Measurements from ENCODE around the gene FHL2.

- TF ChIP-seq EZH2 (IDR thresholded peaks at IDR 0.05; ENCODE audit: low read length): no peak
- TF ChIP-seq CTCF (optimal IDR thresholded peaks at IDR 0.05 in 1 of 3, IDR thresholded peaks at IDR 0.05 in 1 of 3, conservative IDR thresholded peaks at IDR 0.05 in 1 of 3; ENCODE audit: extremely low read depth in 1 of 3, insufficient read depth in 2 of 3, low read length in 3 of 3): no peak
Observed at GRCh38 chr2:105324101-105324500, 74.8 kb downstream of the FHL2 start.
